Ovary (tissue), 3 donors: Measurements from ENCODE around the gene GGT6.

Experiments used
- POLR2A ChIP-seq: fragments of 450-650 bp; IDR thresholded peaks from one replicate; pipeline ENCODE4 v1.6.1; 2017; ENCODE audit warnings: antibody characterized with exemption, mild to moderate bottlenecking, moderate library complexity
- TF ChIP-seq, protein P1 (sequence below), 3 donors: fragments of 450-650 bp in 2 of 3; fragments of 200-600 bp in 1 of 3; IDR thresholded peaks; one replicate each; pipeline versions ENCODE4 v1.5.1 to v1.8.0; 2016 to 2022; ENCODE audit warnings: antibody characterized with exemption in 3 of 3, mild to moderate bottlenecking in 1 of 3
- donor health status: DM: no; HTN: no; CAD: no.

DNA sequence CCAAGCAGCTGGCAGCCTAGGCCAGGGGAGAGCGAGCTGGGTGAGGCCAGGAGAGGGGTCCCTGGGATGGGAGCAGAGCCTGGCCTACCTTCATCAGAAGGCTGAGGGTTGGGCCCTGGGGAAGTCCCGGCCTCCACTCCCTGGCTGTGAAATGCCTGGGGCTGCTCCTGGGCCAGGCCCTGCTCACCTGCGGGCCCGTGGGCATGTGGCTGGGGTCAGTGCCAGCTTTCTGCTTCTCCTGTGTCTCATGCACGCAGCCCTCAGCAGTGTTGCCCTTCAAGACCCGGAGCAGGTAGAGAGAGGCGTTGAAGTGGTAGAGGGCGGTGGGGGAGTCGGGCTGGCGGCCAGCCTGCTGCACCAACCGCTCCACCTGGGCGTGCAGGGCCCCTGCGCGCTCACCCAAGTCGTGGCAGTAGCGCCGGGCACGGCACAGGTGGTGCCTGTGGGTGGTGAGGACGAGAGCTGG, 17.6 kb downstream of the GGT6 start:
- TF ChIP-seq, protein P1, sequence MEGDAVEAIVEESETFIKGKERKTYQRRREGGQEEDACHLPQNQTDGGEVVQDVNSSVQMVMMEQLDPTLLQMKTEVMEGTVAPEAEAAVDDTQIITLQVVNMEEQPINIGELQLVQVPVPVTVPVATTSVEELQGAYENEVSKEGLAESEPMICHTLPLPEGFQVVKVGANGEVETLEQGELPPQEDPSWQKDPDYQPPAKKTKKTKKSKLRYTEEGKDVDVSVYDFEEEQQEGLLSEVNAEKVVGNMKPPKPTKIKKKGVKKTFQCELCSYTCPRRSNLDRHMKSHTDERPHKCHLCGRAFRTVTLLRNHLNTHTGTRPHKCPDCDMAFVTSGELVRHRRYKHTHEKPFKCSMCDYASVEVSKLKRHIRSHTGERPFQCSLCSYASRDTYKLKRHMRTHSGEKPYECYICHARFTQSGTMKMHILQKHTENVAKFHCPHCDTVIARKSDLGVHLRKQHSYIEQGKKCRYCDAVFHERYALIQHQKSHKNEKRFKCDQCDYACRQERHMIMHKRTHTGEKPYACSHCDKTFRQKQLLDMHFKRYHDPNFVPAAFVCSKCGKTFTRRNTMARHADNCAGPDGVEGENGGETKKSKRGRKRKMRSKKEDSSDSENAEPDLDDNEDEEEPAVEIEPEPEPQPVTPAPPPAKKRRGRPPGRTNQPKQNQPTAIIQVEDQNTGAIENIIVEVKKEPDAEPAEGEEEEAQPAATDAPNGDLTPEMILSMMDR (IDR thresholded peaks at IDR 0.05), result no peak
- TF ChIP-seq POLR2A, result no peak
